Parietal lobe (tissue), 2 donors: ENCODE results near the gene PPP4R3B. TPM values are rescaled to one million over a fixed set of nuclear protein-coding genes. Genes with fewer than 3 reads are reported as not detected.

Source experiments
- small RNA-seq: library from RNA; depleted of rRNA; stranded (forward); fragments of <200 nt; gene quantifications from one replicate; pipeline ENCODE3, GENCODE V24; 2014; ENCODE audit warnings: low replicate concordance
- total RNA-seq: library from RNA; depleted of rRNA; stranded (reverse); fragments of >200 nt; gene quantifications from one replicate; pipeline ENCODE4 v1.2.3, GENCODE V29; 2014

PPP4R3B gene
- 113 TPM for total RNA-seq

GRCh38 chr2:55617175-55618024, at the start of gene PPP4R3B:
Gene PPP4R3B (minus strand): TSS chr2:55617622. CDS start chr2:55617285, 337 bp downstream.

Small RNA genes within 50 kb of the gene (small RNA-seq; reads per million reads assigned to genes)
- gene RF00586 (not detected), gene RNU6-634P (not detected)

Other genes with a start within 250 kb of the PPP4R3B start
- gene CCDC88A, start 197.8 kb downstream of the PPP4R3B start, total RNA-seq: 781 TPM
- gene CFAP36, start 97.9 kb downstream of the PPP4R3B start, total RNA-seq: 23.8 TPM
- gene PNPT1, start 76.2 kb upstream of the PPP4R3B start, total RNA-seq: 35.7 TPM